ENCODE data around the gene ZNF668.

DNA sequence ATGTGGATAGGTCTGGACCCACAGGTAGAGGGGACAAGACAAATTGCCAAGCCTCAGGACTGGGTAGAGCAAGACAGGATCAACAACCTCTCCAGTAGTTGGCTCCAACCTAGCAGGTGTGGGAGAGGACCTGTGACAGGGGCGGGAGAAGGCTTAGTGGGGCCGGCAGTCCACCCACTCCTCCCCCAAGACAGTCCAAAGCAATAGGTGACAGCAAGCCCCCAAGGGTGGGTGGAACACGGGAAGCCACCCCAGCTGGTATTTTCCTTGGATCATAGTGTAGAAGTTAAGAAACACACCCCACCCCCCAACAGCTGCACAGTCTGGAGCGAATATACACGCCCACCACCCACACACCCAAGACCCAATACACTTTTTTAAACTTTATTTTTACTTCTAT, 44.8 kb downstream of the ZNF668 start:
- TF ChIP-seq, protein P1, sequence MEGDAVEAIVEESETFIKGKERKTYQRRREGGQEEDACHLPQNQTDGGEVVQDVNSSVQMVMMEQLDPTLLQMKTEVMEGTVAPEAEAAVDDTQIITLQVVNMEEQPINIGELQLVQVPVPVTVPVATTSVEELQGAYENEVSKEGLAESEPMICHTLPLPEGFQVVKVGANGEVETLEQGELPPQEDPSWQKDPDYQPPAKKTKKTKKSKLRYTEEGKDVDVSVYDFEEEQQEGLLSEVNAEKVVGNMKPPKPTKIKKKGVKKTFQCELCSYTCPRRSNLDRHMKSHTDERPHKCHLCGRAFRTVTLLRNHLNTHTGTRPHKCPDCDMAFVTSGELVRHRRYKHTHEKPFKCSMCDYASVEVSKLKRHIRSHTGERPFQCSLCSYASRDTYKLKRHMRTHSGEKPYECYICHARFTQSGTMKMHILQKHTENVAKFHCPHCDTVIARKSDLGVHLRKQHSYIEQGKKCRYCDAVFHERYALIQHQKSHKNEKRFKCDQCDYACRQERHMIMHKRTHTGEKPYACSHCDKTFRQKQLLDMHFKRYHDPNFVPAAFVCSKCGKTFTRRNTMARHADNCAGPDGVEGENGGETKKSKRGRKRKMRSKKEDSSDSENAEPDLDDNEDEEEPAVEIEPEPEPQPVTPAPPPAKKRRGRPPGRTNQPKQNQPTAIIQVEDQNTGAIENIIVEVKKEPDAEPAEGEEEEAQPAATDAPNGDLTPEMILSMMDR (IDR thresholded peaks at IDR 0.05): no peak
- TF ChIP-seq POLR2A (IDR thresholded peaks at IDR 0.05) (no peak), POLR2AphosphoS5 (IDR thresholded peaks at IDR 0.05) (no peak)

Measured in prostate gland (tissue), 2 donors.